Activated CD8-positive, alpha-beta memory T cell treated with anti-CD3 and anti-CD28 coated beads, Interleukin-2, amount 50 U/mL, for 48 hours (primary cell): Measurements from ENCODE around the gene TUSC2.

Experiments
- DNase-seq: peaks from one replicate; pipeline ENCODE4 v3.0.0-alpha.2; 2020

The TUSC2 gene

GRCh38 chr3:50354186-50354764 is 26.3 kb upstream of the TUSC2 start:
- DNase-seq: no peak

- no peak for DNase-seq
Observed at GRCh38 chr3:50353245-50354004, 25.4 kb upstream of the TUSC2 start.

GRCh38 chr3:50352781-50353180 is 24.8 kb upstream of the TUSC2 start:
- no peak for DNase-seq

GRCh38 chr3:50351323-50351697 is 23.3 kb upstream of the TUSC2 start:
- DNase-seq: no peak

GRCh38 chr3:50350527-50351322 is 22.7 kb upstream of the TUSC2 start, which contains the start of the genes CYB561D2 and NPRL2:
TSS of gene CYB561D2 (plus strand) at chr3:50350862. CDS start at chr3:50351434, 572 bp downstream.
TSS of gene NPRL2 (minus strand) at chr3:50350775. CDS start at chr3:50350652, 123 bp downstream.
- DNase-seq: peak; percentile 99

GRCh38 chr3:50350213-50350526 is 22.1 kb upstream of the TUSC2 start:
- DNase-seq: no peak

- DNase-seq: peak; percentile 79
Observed at GRCh38 chr3:50347187-50347813, 19.3 kb upstream of the TUSC2 start.

GRCh38 chr3:50345586-50346234 is 17.7 kb upstream of the TUSC2 start, which contains the start of gene ZMYND10:
TSS of gene ZMYND10 (minus strand) at chr3:50345732. CDS start at chr3:50345579, 153 bp downstream.
- DNase-seq: peak; percentile 90

GRCh38 chr3:50345008-50345407 is 17.0 kb upstream of the TUSC2 start:
- DNase-seq: no peak

GRCh38 chr3:50342813-50343633 is 15.0 kb upstream of the TUSC2 start:
- no peak for DNase-seq

GRCh38 chr3:50341996-50342650 is 14.1 kb upstream of the TUSC2 start:
- no peak for DNase-seq

GRCh38 chr3:50341537-50341936 is 13.5 kb upstream of the TUSC2 start:
- DNase-seq: no peak

GRCh38 chr3:50340448-50341329 is 12.7 kb upstream of the TUSC2 start, which contains the start of gene RASSF1:
TSS of gene RASSF1 (minus strand) at chr3:50340836. CDS start at chr3:50340805, 31 bp downstream.
- DNase-seq: peak; percentile 85

GRCh38 chr3:50340147-50340447 is 12.1 kb upstream of the TUSC2 start:
- DNase-seq: no peak

GRCh38 chr3:50339485-50340146 is 11.6 kb upstream of the TUSC2 start:
- DNase-seq: no peak

GRCh38 chr3:50338965-50339364 is 10.9 kb upstream of the TUSC2 start:
- no peak for DNase-seq

GRCh38 chr3:50337175-50337861 is 9.3 kb upstream of the TUSC2 start:
- peak; percentile 96 for DNase-seq

GRCh38 chr3:50336452-50337174 is 8.6 kb upstream of the TUSC2 start:
- no peak for DNase-seq
